NB4 (cell line): Measurements from ENCODE around the gene JADE3.

Experiments
- DNase-seq: peaks from one replicate; pipeline ENCODE4 v3.0.0; 2010; ENCODE audit warnings: low read depth
- H3K4me3 ChIP-seq: one replicate; pipeline ENCODE4 v1.5.1; 2011; ENCODE audit warnings: mild to moderate bottlenecking, low read depth, low read length, moderate library complexity
- MAX ChIP-seq: IDR thresholded peaks from 2 replicates; pipeline ENCODE4 v1.6.1; 2011; ENCODE audit warnings: low read depth, low read length
- MYC ChIP-seq: IDR thresholded peaks from 2 replicates; pipeline ENCODE4 v1.6.1; 2011; ENCODE audit warnings: low read depth, low read length
- POLR2A ChIP-seq: IDR thresholded peaks from 2 replicates; pipeline ENCODE4 v1.6.1; 2011; ENCODE audit warnings: mild to moderate bottlenecking; ENCODE audit not compliant: insufficient read length; ENCODE audit errors: extremely low read depth
- TF ChIP-seq, protein P1 (sequence below): IDR thresholded peaks from one replicate; pipeline ENCODE4 v1.5.1; 2012; ENCODE audit warnings: low read depth, low read length

JADE3 gene

DNA sequence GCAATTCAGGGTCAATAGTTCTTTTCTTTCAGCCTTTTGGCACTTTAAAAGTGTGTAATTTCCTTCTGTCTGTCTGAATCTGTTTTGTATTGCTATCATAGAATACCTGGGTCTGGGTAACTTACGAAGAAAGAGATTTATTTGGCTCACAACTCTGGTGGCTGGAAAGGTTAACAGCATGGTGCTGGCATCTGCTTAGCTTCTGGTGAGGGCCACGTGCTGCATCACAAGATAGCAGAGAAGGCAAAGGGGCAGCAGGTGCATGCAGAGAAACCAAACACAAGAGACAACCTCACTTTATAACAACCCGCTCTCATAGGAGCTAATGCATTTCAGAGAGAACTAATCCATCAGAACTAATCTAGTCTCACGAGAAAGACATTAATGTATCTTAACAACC is 184.8 kb downstream of the JADE3 start:
- TF ChIP-seq POLR2A (no peak), MAX (no peak), MYC (no peak)
- TF ChIP-seq, protein P1, sequence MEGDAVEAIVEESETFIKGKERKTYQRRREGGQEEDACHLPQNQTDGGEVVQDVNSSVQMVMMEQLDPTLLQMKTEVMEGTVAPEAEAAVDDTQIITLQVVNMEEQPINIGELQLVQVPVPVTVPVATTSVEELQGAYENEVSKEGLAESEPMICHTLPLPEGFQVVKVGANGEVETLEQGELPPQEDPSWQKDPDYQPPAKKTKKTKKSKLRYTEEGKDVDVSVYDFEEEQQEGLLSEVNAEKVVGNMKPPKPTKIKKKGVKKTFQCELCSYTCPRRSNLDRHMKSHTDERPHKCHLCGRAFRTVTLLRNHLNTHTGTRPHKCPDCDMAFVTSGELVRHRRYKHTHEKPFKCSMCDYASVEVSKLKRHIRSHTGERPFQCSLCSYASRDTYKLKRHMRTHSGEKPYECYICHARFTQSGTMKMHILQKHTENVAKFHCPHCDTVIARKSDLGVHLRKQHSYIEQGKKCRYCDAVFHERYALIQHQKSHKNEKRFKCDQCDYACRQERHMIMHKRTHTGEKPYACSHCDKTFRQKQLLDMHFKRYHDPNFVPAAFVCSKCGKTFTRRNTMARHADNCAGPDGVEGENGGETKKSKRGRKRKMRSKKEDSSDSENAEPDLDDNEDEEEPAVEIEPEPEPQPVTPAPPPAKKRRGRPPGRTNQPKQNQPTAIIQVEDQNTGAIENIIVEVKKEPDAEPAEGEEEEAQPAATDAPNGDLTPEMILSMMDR = no peak
- DNase-seq = no peak
- H3K4me3 ChIP-seq = no peak overlapping the region

DNA sequence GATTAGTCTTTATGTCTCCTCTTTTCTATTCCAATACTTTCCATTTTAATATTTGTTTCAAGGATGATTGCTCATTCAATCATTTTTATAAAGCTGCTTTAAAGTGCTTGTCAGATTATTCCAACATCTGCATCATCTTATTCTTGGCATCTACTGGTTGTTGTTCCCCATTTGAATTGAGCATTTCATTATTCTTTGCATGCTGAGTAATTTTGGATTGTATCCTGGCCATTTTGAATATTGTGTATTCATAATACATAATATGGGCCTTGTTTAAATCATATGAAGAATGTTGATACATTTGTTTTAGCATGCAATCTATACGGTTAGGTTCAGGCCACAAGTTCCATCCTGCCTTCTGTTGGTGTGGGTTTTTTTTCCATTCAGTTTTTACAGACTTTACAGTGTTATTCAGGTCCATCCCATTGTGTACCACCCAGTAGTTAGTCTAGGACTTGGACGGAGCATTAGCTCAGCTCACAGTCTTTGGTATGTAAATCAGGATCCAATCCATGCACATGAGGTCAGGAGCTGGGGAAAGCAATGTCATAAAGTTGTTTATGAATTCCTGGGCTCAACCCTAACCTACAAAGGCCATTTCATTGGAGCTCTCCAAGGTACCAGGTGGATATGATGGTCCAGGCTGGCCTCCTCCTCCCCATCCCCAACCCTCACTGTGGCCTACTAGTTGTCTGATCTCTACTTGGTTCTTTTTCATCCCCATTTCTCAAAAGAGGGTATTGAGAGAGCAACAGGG is 186.3 kb downstream of the JADE3 start:
- DNase-seq = no peak
- no peak overlapping the region for H3K4me3 ChIP-seq
- TF ChIP-seq POLR2A (no peak), MYC (no peak), MAX (no peak)
- TF ChIP-seq, protein P1 = no peak

GRCh38 chrX:47101206-47101605 is 189.0 kb downstream of the JADE3 start:
- TF ChIP-seq POLR2A (no peak), MAX (no peak), MYC (no peak)
- TF ChIP-seq, protein P1 = no peak
- DNase-seq = no peak
- H3K4me3 ChIP-seq = no peak overlapping the region
